Vagina (tissue), 2 donors: ENCODE data around the gene CETP.

ENCODE experiments used
- CTCF ChIP-seq, 3 experiments: fragments of 450-650 bp in 2 of 3; fragments of 200-600 bp in 1 of 3; sonication (generic) in 1 of 3; IDR thresholded peaks; one replicate each; pipeline ENCODE4 v1.5.1; 2017 to 2019; ENCODE audit warnings: antibody characterized with exemption in 3 of 3, mild to moderate bottlenecking in 2 of 3, moderate library complexity in 2 of 3
- POLR2A ChIP-seq, 2 donors: fragments of 450-650 bp; IDR thresholded peaks; one replicate each; pipeline ENCODE4 v1.6.1; 2017; ENCODE audit warnings: antibody characterized with exemption in 2 of 2, mild to moderate bottlenecking in 2 of 2, moderate library complexity in 2 of 2
- POLR2AphosphoS5 ChIP-seq, 2 donors: sonication (generic); formaldehyde crosslinking; IDR thresholded peaks; one replicate each; pipeline ENCODE4 v1.9.0; 2017; ENCODE audit warnings: antibody characterized with exemption in 2 of 2, mild to moderate bottlenecking in 2 of 2, low read depth in 1 of 2; ENCODE audit not compliant: insufficient read depth in 1 of 2

DNA sequence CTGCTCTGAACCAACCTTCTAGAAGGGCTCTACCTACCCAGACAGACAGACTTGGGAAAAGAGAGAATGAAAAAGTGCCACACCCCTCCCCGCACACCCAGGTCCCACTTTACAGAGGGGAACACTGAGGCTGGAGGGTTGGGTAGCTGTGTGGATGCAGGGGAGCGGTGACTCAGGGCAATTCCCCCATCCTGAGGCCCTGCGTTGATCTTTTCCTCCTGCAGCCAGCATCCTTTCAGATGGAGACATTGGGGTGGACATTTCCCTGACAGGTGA lies 10.0 kb downstream of the CETP start:
- TF ChIP-seq CTCF (IDR thresholded peaks at IDR 0.05): no peak
- no peak for TF ChIP-seq POLR2A (IDR thresholded peaks at IDR 0.05)
- TF ChIP-seq POLR2AphosphoS5 (IDR thresholded peaks at IDR 0.05; ENCODE audit: insufficient read depth in 1 of 2, low read depth in 1 of 2): no peak
